Thymus (tissue), 11 donors: ENCODE measurements around the gene MGLL. TPM values are rescaled to one million over a fixed set of nuclear protein-coding genes. Genes with fewer than 3 reads are reported as not detected.

ENCODE experiments used
- DNase-seq, 9 donors: peaks; one replicate each; pipeline ENCODE4 v3.0.0-alpha.2; 2013; ENCODE audit warnings: low spot score in 9 of 9, low read depth in 6 of 9, missing footprints in 1 of 9
- H3K27ac ChIP-seq, 2 donors: one replicate each; pipeline ENCODE4 v1.5.1; 2013; ENCODE audit warnings: control low read depth in 1 of 2, low read depth in 1 of 2, low read length in 1 of 2, mild to moderate bottlenecking in 1 of 2, moderate library complexity in 1 of 2
- H3K27me3 ChIP-seq, 2 donors: one replicate each; pipeline ENCODE4 v1.5.1; 2013; ENCODE audit warnings: low read length in 1 of 2; ENCODE audit not compliant: control insufficient read depth in 2 of 2, insufficient read depth in 1 of 2
- H3K36me3 ChIP-seq, 2 donors: one replicate each; pipeline ENCODE4 v1.5.1; 2013; ENCODE audit warnings: low read length in 1 of 2, mild to moderate bottlenecking in 1 of 2, moderate library complexity in 1 of 2; ENCODE audit not compliant: control insufficient read depth in 2 of 2, insufficient read depth in 2 of 2
- H3K4me1 ChIP-seq, 2 donors: one replicate each; pipeline ENCODE4 v1.5.1; 2013; ENCODE audit warnings: low read length in 2 of 2; ENCODE audit not compliant: control insufficient read depth in 2 of 2, insufficient read depth in 2 of 2
- H3K4me3 ChIP-seq, 2 donors: one replicate each; pipeline ENCODE4 v1.5.1; 2013; ENCODE audit warnings: low read length in 2 of 2, control low read depth in 1 of 2, mild to moderate bottlenecking in 1 of 2
- H3K9me3 ChIP-seq, 2 donors: one replicate each; pipeline ENCODE4 v1.5.1; 2013; ENCODE audit warnings: low read length in 1 of 2, mild to moderate bottlenecking in 1 of 2; ENCODE audit not compliant: control insufficient read depth in 2 of 2, insufficient read depth in 1 of 2
- WGBS: extraction: QIAGEN DNeasy Blood & Tissue Kit; methylation state at CpG from one replicate; pipeline ENCODE4 v1.1.7; 2013; 5-methylcytosine and 5-hydroxymethylcytosine counted together
- polyA plus RNA-seq: library from polyadenylated mRNA; stranded (reverse); fragments of 200-250 nt; gene quantifications from one replicate; pipeline ENCODE4 v1.2.3, GENCODE V29; 2013
- total RNA-seq: library from RNA; stranded (reverse); fragments of 120-200 nt; gene quantifications from one replicate; pipeline ENCODE4 v1.2.4, GENCODE V29; 2013
- donor health status: healthy.

MGLL gene
- total and polyA plus RNA-seq, 2 donors: 5.4 to 15.2 TPM

DNA sequence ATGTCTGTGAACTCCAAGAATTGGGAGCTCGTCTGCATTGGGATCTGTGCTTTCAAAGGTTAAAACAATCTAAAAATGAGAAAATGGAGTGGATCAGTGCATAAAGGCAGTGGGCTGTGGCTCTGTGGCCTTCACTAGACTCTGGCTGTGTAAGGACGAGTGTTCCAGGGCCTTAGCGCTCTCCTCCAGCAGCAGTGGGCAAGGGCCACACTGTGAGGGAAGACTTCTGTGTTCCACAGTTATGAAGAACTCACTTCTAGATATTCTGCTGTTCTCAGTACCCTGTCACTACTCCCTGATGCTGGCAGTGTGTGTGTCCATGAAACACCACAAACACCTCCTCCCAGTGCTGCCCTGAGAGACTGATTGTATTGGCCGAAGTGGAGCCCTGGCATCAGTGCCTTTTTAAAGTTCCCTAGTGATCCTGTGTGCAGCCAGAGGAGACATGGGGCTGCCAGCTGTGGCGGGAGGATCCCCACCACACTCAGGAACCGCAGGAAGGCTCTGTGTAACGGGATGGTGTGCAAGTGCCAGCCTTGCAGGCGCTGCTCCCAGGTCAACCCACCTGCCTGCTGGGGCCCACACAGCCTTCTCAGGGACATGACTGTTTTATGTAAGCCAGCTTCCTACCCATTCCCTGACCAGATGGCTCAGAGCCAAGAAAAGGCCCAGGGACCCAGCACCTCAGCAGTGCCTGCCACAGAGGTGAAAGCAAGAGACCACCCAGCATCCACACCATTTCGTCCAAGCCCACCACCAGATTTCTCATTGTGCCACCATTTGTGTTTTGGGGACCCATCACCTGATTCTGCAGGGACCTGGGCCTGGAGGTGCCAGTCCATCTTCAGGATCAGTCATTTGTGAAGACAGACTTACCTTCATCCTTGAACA lies 109.2 kb downstream of the MGLL start:
- no peak for DNase-seq
- H3K9me3 ChIP-seq: no peaks in the 10 kb centered on the region
- H3K27me3 ChIP-seq: no peaks in the 10 kb centered on the region
- H3K4me1 ChIP-seq: peaks cover 0 to 8% of the 10 kb centered on the region in 2 donors
- no peak overlapping the region for H3K27ac ChIP-seq
- no peaks in the 10 kb centered on the region for H3K36me3 ChIP-seq
- 93% methylated on average over 9 of the region's 9 CpGs for WGBS
- H3K4me3 ChIP-seq: no peak overlapping the region

DNA sequence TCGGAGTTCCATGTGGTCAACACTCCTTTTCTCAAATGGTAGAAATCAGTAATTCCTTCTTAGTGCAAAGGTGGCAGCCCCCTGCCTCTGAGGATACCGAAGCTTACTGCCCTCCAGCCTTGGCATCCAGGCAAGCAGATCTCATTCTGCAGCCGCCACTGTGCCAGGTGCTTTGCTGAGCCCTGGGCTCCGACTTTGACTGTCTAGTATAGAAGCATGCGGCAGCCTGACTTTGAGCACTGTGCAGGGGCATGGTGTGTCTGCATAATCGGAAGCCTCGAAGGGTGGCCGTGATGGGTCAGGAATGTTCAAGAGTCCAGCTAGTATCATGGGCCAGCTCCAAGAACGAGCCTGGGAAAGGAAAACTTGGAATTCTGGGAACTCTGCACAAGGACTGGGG lies 109.9 kb downstream of the MGLL start:
- H3K27ac ChIP-seq: no peak overlapping the region
- WGBS: 96% methylated on average over 9 of the region's 9 CpGs

DNA sequence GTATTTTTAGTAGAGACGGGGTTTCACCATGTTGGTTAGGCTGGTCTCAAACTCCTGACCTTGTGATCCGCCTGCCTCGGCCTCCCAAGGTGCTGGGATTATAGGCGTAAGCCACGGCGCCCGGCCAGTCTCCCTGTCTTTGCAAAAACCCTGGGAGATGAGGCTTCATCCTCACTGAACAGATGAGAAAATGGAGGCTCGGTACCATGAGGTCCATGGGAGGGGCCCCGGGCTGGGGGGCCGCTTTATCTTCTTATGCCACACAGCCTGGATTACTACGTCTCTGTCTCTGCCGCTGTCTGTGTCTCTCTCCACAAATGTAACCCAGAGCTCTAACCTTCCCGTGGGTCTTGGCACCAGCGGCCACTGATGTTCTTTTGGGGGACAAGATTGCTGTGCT lies 110.4 kb downstream of the MGLL start:
- DNase-seq: no peak
- Histone ChIP-seq H3K27ac (no peak overlapping the region), H3K9me3 (no peaks in the 10 kb centered on the region), H3K4me1 (peaks cover 0 to 8% of the 10 kb centered on the region in 2 donors), H3K4me3 (no peak overlapping the region), H3K36me3 (no peaks in the 10 kb centered on the region), H3K27me3 (no peaks in the 10 kb centered on the region)
- WGBS: 95% methylated on average over 14 of the region's 14 CpGs

More for the DNA sequence above, 109.9 kb downstream of the MGLL start:
- no peak overlapping the region for H3K4me3 ChIP-seq
- H3K9me3 ChIP-seq: no peaks in the 10 kb centered on the region
- H3K36me3 ChIP-seq: no peaks in the 10 kb centered on the region
- no peak for DNase-seq
- no peaks in the 10 kb centered on the region for H3K27me3 ChIP-seq
- H3K4me1 ChIP-seq: peaks cover 0 to 8% of the 10 kb centered on the region in 2 donors

DNA sequence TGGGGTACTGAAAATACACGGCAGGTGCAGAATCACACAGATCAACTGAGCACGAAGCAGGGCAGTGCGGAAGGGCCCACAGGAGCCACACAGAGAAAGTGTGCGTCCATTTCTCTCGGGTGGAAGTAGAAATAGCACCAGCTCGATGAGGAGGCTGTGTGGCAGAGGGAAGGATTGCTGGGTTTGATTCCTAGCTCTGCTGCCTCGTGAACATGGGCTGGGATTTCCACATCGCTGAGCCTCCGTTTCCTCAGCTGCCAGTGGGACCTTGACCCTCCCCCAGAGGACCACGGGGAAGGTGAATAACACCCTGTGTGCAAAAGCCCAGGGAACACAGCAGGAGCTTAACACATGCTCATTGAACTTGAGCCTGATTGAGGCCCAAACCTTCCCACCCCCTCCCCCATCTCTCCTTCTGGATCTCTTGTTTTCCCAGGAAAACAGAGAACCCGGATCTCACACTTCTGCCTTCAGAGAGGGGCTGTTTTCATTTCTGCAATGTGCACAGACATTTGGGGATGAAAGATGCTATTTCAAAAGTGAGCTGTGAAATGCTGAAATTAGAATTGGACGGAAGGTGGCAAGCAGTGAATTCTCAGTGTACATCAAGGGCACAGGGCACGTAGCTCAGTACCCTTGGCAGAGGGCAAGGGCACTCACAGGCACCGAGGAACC lies 111.2 kb downstream of the MGLL start:
- Histone ChIP-seq H3K4me3 (no peak overlapping the region), H3K9me3 (no peaks in the 10 kb centered on the region), H3K4me1 (peaks cover 0 to 8% of the 10 kb centered on the region in 2 donors), H3K27me3 (no peaks in the 10 kb centered on the region), H3K36me3 (no peaks in the 10 kb centered on the region), H3K27ac (no peak overlapping the region)
- 95% methylated on average over 14 of the region's 14 CpGs for WGBS
- no peak for DNase-seq

DNA sequence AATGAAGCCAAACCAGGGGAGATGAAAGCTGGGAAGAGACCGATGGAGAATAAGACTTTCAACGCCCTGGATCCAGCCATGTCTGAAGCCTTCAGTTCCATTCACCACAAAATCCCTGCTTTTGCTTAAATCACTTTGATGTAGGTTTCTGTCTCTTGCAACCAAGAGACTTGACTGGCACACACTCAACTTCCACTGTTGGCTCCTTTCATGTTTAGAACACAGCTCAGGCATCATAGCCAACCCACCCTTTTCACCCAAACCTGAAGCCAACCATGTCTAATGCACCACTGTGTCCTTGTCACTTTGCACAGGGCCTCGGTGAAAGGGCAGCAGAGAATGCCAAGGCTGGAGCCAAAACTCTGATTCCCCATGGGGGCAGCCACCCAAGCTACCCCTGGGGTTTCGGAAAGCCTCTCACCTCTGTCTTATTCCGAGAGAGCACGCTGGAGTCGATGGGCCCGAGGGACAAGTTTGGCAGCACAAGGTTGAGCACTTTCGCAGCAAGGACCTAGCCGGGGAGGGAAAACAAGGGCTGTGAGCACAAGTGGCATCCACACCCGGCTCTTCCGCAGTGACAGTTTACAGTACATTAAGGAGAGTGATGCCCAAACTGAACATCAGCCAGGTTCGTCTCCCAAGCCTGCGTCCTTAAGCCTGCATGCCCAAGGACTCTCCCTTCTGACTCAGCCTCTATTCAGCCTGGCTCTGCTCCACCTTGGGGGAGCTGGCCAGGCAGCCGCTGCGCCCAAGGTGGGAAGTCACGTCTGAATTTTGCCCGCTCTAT lies 112.0 kb downstream of the MGLL start:
- Histone ChIP-seq H3K27me3 (no peaks in the 10 kb centered on the region), H3K9me3 (no peaks in the 10 kb centered on the region), H3K4me1 (peaks cover 0 to 8% of the 10 kb centered on the region in 2 donors), H3K4me3 (no peak overlapping the region), H3K36me3 (no peaks in the 10 kb centered on the region), H3K27ac (no peak overlapping the region)
- WGBS: 96% methylated on average over 18 of the region's 18 CpGs
- no peak for DNase-seq

DNA sequence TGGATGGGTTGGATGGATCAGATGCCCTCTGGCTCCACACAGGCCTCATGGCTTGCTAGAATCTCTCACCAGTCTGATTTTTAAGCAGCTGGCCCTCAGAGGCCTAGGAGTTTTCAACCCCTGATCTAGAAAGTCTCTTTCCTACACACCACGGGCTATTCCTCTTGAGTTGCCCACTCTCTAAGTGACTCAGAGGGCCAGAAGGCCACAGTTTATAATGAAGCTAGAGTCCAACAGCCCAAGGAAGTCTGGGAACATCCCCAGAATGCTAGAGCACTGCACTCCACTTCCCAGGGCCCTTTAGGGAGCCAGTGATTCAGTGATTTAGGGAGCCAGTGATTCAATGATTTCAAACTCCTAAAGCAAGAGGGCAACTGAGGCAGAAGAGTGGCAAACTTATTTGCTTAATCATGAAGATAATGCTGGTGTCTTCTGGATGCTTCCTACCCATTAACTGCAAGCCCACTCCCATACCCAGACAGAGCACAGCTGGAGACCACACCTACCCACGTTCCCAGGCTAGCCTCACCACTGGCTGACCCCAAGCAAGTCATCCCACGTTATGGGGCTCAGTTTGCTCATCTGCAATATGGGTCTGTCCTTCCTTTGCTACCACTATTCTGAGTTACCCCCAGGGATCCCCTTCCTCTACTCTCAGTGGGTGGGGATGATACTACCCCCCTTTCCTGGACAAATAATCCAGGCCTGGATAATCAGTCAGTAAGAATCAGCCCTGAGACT lies 112.8 kb downstream of the MGLL start:
- H3K4me3 ChIP-seq: no peak overlapping the region
- H3K4me1 ChIP-seq: peaks cover 0 to 8% of the 10 kb centered on the region in 2 donors
- H3K36me3 ChIP-seq: no peaks in the 10 kb centered on the region
- H3K27me3 ChIP-seq: no peaks in the 10 kb centered on the region
- no peak for DNase-seq
- no peaks in the 10 kb centered on the region for H3K9me3 ChIP-seq
- no peak overlapping the region for H3K27ac ChIP-seq
- WGBS: 95% methylated on average over 3 of the region's 3 CpGs

DNA sequence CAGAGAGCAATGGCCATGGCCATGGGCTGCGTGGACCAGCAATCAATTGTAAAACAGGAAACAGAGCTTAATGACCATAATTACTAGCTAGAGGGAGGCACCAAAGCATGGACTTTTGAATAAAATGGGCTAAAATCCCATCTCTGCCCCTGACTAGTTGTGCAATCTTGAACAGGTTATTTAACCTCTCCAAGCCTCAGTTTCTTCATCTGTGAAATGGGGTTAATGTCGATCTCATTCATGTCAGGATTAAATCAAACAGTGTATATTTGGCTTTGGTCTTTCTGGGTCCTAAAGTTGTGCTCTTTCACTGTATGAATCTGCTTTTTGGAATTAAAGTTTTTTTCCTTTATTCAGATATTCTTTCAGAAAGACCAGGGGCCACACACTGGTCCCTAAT lies 113.5 kb downstream of the MGLL start:
- Histone ChIP-seq H3K36me3 (no peaks in the 10 kb centered on the region), H3K4me1 (peaks cover 0 to 5% of the 10 kb centered on the region in 2 donors), H3K4me3 (no peak overlapping the region), H3K9me3 (no peaks in the 10 kb centered on the region), H3K27ac (no peak overlapping the region), H3K27me3 (no peaks in the 10 kb centered on the region)
- no peak for DNase-seq
- 96% methylated on average over 2 of the region's 2 CpGs for WGBS

DNA sequence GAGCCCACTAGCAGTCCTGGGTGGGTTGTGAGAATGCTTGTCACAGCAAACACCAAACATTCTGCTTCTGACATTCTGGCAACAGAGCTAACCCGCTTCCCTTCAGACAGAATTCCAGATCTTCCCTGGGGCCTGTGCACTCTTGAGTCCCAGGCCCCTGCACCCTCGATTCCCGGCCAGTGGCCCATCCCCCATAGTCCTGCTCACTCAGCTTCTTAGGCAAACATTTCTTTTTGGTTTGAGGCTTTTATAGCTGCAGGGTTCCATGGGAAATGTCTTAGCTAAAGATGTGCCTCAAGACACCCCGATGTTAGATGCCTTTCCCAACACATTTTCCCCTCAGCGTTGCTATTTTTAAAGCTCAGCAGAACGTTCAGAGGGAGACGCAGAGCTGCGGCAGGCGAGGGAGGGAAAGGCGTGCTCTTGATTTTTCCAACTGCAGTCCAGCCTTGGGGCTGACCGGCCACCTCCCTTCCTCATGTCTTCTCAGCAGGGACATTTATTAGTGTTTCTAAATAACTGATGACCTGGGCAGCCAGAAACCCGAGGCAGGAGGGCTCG lies 114.4 kb downstream of the MGLL start:
- 90% methylated on average over 13 of the region's 13 CpGs for WGBS
- Histone ChIP-seq H3K4me3 (no peak overlapping the region), H3K9me3 (no peaks in the 10 kb centered on the region), H3K36me3 (no peaks in the 10 kb centered on the region), H3K27ac (no peak overlapping the region), H3K4me1 (no peaks in the 10 kb centered on the region), H3K27me3 (no peaks in the 10 kb centered on the region)
- DNase-seq: no peak
